HG02852 (cell line): Measurements from ENCODE around the gene SCFD2.
"Not testable (repeated sequence)": the region's sequence is repeated elsewhere in the genome, so short reads cannot be mapped to it uniquely, and the experiment has no call there.

Experiments
- ATAC-seq: cut with Tn5 transposase; IDR thresholded peaks from one replicate; pipeline ENCODE4 v1.9.1; 2021; ENCODE audit warnings: mild to moderate bottlenecking, moderate library complexity; ENCODE audit not compliant: unreplicated experiment

The SCFD2 gene

DNA sequence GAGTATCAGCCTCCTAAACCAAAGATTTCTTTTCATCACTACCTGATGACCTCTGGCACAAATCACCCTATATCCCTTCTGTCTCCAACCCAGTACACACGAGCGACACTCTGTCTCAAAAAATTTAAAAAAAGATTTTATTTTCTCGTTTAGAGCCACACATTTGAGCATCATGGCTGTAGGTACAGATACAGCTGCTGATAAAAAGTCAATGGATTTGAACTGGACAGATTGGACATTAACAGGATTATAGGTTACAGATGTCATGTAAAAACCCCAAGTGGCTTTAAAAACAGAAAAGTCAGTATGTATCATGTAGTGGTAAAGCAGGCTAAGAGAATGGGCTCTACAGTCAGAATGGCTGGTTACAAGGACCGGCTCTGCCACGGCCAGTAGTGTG is 171.1 kb downstream of the SCFD2 start:
- no peak for ATAC-seq

DNA sequence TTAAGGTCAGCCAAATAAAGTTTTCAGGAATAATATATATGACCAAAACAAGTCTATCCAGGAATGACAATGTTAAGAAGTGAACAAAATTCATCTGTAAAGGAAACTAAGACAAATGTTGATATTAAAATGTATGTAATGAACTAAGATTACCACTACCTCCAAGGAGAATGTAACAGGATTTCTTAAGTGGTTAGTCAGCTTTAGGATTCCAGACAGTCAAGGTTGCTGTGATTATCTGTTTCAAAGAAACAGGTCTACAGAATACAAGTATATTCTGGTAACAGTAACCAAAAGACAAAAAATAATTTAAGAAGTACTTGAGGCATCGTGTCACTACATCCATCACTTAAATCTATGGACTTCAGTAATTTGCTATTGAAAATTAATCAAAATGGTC is 172.8 kb downstream of the SCFD2 start:
- no peak for ATAC-seq

GRCh38 chr4:53192496-53192895 is 173.4 kb downstream of the SCFD2 start:
- ATAC-seq = no peak

DNA sequence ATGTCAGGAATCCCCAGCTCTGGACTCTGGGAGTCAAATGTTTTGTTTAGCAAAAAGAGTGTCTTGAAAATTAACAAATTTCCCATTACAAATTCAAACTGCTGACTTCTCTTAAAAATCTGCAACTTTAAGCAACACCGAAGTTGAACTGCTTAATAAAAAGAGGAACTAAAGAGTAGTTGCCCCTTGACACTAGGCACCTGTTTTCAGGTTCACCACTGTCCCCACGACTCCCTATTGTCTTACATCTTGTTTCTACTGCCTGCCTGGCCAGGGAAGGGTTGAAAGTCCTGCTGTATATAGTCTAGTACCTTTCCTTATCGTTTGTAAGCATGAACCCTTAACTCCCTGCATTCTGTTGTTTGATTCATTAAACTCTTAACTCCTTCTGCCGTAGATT is 173.9 kb downstream of the SCFD2 start:
- no peak for ATAC-seq

- ATAC-seq = no peak
Observed at GRCh38 chr4:53189011-53189410, 176.8 kb downstream of the SCFD2 start.

DNA sequence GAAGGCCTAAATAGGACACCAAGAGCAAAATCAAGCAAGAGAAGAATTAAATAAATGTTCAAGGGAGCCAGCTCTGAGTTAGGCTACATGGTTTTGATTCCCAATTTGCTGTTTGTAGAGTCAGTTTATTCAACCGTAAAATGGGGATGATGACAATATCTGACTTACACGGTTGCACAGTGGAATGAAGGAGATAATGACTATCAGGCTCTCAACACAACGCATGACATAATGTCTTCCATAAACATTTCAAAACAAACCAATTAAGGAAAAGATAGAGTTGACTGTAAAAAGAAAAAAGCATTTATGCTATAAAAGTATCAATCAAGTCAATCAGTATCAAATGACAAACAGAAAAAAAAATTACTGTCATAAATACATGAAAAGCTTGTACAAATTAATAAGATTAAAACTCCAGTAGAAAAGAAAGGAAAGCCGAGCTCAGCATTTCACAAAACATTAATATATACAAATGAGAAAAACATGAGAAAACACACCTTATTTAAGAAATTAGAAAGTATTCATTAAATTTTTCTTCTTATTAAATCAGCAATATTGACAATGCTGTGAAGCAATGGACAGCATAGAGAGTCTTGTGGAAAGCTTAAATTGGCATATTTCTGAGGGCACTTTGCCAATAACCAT is 179.0 kb downstream of the SCFD2 start:
- no peak for ATAC-seq

GRCh38 chr4:53185869-53186585 is 179.8 kb downstream of the SCFD2 start:
- no peak for ATAC-seq

- ATAC-seq = no peak
Observed at GRCh38 chr4:53183754-53184153, 182.1 kb downstream of the SCFD2 start.

DNA sequence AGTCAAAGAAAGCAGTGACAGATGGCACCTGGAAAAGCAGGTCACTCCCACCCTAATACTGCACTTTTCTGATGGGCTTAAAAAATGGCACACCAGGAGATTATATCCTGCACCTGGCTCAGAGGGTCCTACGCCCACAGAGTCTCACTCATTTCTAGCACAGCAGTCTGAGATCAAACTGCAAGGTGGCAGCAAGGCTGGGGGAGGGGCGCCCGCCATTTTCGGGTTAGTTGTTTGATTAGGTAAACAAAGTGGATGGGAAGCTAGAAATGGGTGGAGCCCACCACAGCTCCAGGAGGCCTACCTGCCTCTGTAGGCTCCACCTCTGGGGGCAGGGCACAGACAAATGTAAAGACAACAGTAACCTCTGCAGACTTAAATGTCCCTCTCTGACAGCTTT is 188.1 kb downstream of the SCFD2 start:
- ATAC-seq = not testable (repeated sequence)

DNA sequence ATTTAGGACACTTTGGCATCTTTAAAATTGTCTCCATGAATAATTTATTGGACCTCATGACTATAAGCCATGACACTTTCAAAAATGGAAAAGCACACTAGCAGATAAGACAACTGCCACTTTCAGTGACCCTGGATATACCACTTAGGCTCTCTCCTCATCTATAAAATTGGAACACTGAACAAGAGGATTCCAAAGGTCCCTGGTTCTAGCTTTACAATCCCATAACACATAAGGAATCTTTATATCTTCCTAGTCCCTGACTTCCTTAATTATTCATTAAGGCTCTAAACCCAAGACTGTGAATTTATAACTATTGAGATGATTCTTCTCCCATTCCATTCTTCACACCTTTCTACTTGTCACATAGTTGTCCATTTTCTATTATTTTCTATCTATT is 190.2 kb downstream of the SCFD2 start:
- no peak for ATAC-seq

DNA sequence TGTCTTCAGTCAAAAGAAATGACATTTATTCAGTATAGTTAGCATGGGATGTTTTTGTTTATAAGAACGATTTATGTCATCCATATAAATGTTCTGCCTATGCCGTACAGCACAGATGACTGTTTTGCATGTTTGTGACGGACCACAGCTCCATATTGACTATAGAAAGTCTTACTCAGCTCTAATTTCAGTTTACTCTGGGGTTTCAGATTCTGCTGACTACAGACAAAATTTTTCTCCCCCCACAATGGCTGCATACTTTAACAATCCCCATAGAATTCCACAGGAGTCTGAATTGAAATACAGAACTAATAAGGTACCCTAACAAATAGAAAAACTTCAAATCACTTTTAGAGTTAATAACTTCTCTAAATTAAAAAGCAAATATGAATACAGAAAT is 191.0 kb downstream of the SCFD2 start:
- no peak for ATAC-seq

DNA sequence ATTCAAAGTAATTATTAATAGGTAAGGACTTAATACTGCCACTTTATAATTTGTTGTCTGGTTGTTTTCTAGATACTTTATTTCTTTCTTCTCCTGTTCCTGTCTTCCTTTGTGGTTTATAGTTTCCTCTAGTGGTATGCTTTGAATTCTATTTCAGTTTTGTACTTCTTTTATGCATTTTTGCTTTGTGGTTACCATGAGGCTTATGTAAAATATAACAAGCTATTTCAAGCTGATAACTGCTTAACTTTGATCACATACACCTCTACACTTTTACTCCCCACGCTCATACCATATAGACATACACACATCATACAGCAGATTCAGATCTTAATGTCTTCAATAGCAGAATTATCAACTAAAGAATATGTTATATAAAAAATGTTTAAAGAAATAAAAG is 192.3 kb downstream of the SCFD2 start:
- no peak for ATAC-seq

DNA sequence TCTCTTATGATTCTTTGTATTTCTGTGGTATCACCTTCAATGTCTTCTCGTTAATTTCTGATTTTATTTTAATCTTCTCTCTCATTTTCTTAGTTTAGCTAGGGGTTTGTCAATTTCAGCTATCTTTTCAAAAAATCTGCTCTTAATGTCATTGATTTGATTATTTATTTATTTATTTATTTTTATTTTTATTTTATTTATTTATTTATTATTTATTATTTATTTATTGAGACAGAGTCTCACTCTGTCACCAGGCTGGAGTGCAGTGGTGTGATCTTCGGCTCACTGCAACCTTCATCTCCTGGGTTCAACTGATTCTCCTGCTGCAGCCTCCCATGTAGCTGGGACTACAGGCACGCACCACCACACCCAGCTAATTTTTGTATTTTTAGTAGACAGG is 194.1 kb downstream of the SCFD2 start:
- no peak for ATAC-seq

DNA sequence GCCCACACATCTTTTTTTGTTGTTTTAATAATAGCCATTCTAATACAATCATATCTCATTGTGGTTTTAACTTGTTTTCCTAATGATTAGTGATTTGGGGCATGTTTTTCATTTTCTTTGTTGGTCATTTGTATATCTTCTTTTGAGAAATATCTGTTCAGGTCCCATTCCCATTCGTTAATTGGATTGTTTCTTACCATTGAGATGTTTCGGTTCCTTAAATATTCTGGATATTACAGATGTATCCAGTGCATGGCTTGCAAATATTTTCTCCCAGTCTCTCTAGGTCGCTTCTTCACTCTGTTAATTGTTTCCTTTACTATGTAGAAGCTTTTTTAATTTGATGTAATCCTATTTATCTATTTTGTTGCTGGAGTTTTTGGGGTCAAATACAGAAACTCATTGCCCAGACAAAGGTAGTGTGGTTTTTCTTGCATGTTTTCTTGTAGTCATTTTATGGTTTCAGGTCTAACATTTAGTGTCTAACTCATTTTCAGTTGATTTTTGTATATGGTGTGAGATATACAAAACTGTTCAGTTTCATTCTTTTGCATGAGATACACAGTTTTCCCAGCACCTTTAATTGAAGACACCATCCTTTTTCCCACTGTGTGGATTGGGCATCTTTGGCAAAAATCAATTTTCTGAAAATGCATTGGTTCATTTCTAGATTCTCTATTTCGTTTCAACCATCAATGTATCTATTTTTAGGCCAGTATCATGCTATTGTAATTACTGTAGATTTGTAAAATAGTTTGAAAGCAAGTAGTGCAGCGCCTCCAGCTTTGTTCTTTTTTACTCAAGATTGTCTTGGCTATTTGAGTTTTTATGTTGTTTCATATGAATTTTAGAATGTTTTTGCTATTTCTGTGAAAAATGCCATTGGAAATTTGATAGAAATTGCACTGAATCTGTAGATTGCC is 195.9 kb downstream of the SCFD2 start:
- peak; percentile 49 for ATAC-seq

DNA sequence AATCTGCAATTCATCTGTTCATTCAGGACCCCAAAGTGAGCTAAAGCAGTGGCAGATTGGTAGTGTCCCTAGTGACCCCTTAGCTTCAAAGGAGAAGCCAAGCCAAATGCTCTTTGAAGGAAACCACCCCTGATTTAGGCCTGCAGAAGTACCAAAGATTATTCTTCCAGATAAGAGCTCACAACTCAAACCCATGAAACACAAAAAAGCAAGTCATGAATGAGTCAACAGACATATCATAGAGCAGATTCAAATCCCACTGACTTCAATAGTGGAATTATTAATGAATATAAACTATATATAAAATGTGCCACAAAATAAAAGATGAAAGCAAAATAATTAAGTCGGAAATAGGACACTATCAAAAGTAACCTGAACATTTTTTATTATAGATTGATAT is 197.6 kb downstream of the SCFD2 start:
- ATAC-seq = no peak

GRCh38 chr4:53162969-53163368 is 202.9 kb downstream of the SCFD2 start:
- no peak for ATAC-seq

GRCh38 chr4:53161787-53162433 is 204.0 kb downstream of the SCFD2 start:
- no peak for ATAC-seq

GRCh38 chr4:53161051-53161786 is 204.6 kb downstream of the SCFD2 start:
- ATAC-seq = no peak

DNA sequence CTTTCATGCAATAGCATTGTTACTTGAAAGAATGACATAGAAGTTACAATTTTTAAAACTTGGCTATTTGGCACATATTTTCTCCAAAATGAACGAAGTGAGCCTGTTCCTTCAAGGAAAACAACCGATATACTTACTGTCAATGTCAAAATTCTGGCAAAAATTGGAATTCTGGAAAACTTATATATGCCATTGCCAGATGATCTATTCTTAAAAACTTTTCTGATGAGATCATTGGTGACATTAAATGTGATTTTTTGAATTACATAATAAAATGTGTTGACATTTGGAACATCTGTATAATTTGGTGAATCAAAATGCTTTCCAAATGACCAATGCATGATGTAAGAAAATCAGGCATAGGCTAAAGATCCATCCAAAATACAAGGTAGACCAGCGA is 209.0 kb downstream of the SCFD2 start:
- no peak for ATAC-seq

- ATAC-seq = no peak
Observed at GRCh38 chr4:53152467-53152866, 213.4 kb downstream of the SCFD2 start.

GRCh38 chr4:53151489-53151788 is 214.4 kb downstream of the SCFD2 start:
- no peak for ATAC-seq
